ENCODE data around the gene LDLRAD4. TPM values are rescaled to one million over a fixed set of nuclear protein-coding genes. Genes with fewer than 3 reads are reported as not detected.

The LDLRAD4 gene
- total RNA-seq, 1 experiment from 2014 or later = 3.6 TPM

DNA sequence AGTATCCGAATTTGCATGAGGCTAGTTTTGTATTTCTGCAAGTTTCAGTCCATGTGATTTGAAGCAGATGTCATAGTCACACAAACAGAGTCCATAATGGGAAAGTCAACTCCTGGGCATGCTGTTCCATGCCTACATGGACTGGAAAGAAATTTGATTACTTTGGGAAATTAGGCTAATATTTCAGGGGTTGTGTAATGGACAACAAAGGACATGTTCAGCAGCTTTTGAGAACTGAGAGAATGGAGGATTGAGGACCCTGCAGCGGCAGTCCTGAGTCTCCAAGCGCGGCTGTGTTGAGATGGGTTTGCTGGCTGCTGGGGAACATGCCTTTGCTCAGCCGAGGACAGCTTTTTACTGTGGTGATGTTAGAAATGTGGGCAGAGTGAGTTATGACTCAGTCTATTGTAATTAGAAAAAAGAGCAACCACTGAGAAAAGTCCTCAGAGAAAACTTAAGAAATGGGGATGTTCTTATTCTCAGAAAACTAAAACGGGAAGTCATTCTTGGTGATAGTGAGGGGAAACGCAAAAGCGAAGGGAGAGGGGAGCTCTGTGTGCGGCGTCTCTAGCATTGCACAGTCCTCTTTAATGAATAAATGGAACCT lies 358.6 kb downstream of the LDLRAD4 start:
- Histone ChIP-seq H3K27me3 (replicated peaks; ENCODE audit: insufficient read depth, low read depth, low read length, poor library complexity) (no peaks in the 10 kb centered on the region), H3K27ac (ENCODE audit: low read depth, low read length, poor library complexity, severe bottlenecking) (no peak overlapping the region), H3K36me3 (ENCODE audit: insufficient read depth, low read length, poor library complexity, severe bottlenecking) (no peaks in the 10 kb centered on the region), H3K4me3 (ENCODE audit: low read depth, low read length, poor library complexity, severe bottlenecking) (no peak overlapping the region), H3K4me1 (ENCODE audit: insufficient read depth, low read length, poor library complexity, severe bottlenecking) (no peaks in the 10 kb centered on the region), H3K9me3 (ENCODE audit: low read depth, low read length, poor library complexity, severe bottlenecking) (no peaks in the 10 kb centered on the region)
- TF ChIP-seq EZH2 (IDR thresholded peaks at IDR 0.05; ENCODE audit: borderline replicate concordance, low read depth, low read length, poor library complexity, severe bottlenecking) (no peak), CTCF (conservative IDR thresholded peaks at IDR 0.05; ENCODE audit: low read depth, low read length) (no peak)
- DNase-seq (ENCODE audit: low spot score) = no peak
- intact Hi-C loops (cut with micrococcal nuclease; ENCODE audit: unreplicated experiment) = no loop called here
- CTCF ChIA-PET = no interaction called here
- no TSS peak for BruUV-seq (replicated peaks)
- POLR2A ChIA-PET (ENCODE audit: low non-redundant PET) = no interaction called here

- no peaks in the 10 kb centered on the region for H3K36me3 ChIP-seq (ENCODE audit: insufficient read depth, low read length, poor library complexity, severe bottlenecking)
- no TSS peak for BruUV-seq (replicated peaks)
- intact Hi-C loops (cut with micrococcal nuclease; ENCODE audit: unreplicated experiment) = no loop called here
- no peaks in the 10 kb centered on the region for H3K4me1 ChIP-seq (ENCODE audit: insufficient read depth, low read length, poor library complexity, severe bottlenecking)
- ChIA-PET POLR2A (ENCODE audit: low non-redundant PET) (no interaction called here), CTCF (no interaction called here)
- TF ChIP-seq CTCF (conservative IDR thresholded peaks at IDR 0.05; ENCODE audit: low read depth, low read length) = no peak
- no peak for TF ChIP-seq EZH2 (IDR thresholded peaks at IDR 0.05; ENCODE audit: borderline replicate concordance, low read depth, low read length, poor library complexity, severe bottlenecking)
- no peak overlapping the region for H3K27ac ChIP-seq (ENCODE audit: low read depth, low read length, poor library complexity, severe bottlenecking)
- no peaks in the 10 kb centered on the region for H3K27me3 ChIP-seq (replicated peaks; ENCODE audit: insufficient read depth, low read depth, low read length, poor library complexity)
- no peak overlapping the region for H3K4me3 ChIP-seq (ENCODE audit: low read depth, low read length, poor library complexity, severe bottlenecking)
- no peak for DNase-seq (ENCODE audit: low spot score)
- H3K9me3 ChIP-seq (ENCODE audit: low read depth, low read length, poor library complexity, severe bottlenecking) = no peaks in the 10 kb centered on the region
Measured at GRCh38 chr18:13577781-13578180, 359.2 kb downstream of the LDLRAD4 start.

GRCh38 chr18:13578400-13578799 lies 359.8 kb downstream of the LDLRAD4 start:
- no peak for DNase-seq (ENCODE audit: low spot score)
- POLR2A ChIA-PET (ENCODE audit: low non-redundant PET) = no interaction called here
- BruUV-seq (replicated peaks) = no TSS peak
- TF ChIP-seq CTCF (conservative IDR thresholded peaks at IDR 0.05; ENCODE audit: low read depth, low read length) (no peak), EZH2 (IDR thresholded peaks at IDR 0.05; ENCODE audit: borderline replicate concordance, low read depth, low read length, poor library complexity, severe bottlenecking) (no peak)
- H3K4me1 ChIP-seq (ENCODE audit: insufficient read depth, low read length, poor library complexity, severe bottlenecking) = no peaks in the 10 kb centered on the region
- intact Hi-C loops (cut with micrococcal nuclease; ENCODE audit: unreplicated experiment) = no loop called here
- H3K36me3 ChIP-seq (ENCODE audit: insufficient read depth, low read length, poor library complexity, severe bottlenecking) = no peaks in the 10 kb centered on the region
- no peak overlapping the region for H3K27ac ChIP-seq (ENCODE audit: low read depth, low read length, poor library complexity, severe bottlenecking)
- no peaks in the 10 kb centered on the region for H3K27me3 ChIP-seq (replicated peaks; ENCODE audit: insufficient read depth, low read depth, low read length, poor library complexity)
- H3K9me3 ChIP-seq (ENCODE audit: low read depth, low read length, poor library complexity, severe bottlenecking) = no peaks in the 10 kb centered on the region
- CTCF ChIA-PET = no interaction called here
- H3K4me3 ChIP-seq (ENCODE audit: low read depth, low read length, poor library complexity, severe bottlenecking) = no peak overlapping the region

All from A673 (cell line).